Stomach (tissue), 4 donors: ENCODE results near the gene BTBD9.

Experiments
- POLR2A ChIP-seq, 4 donors: fragments of 450-650 bp; IDR thresholded peaks; one replicate each; pipeline ENCODE4 v1.6.1; 2016; ENCODE audit warnings: antibody characterized with exemption in 4 of 4, control low read depth in 2 of 4, mild to moderate bottlenecking in 1 of 4, moderate library complexity in 1 of 4
- POLR2AphosphoS5 ChIP-seq, 3 donors: sonication (generic); formaldehyde crosslinking; IDR thresholded peaks; one replicate each; pipeline ENCODE4 v1.6.1; 2016; ENCODE audit warnings: antibody characterized with exemption in 3 of 3
- TF ChIP-seq, protein P1 (sequence below), 7 experiments: fragments of 450-650 bp in 4 of 7; fragments of 200-600 bp in 3 of 7; sonication (generic) in 3 of 7; IDR thresholded peaks; one replicate each; pipeline ENCODE4 v1.5.1; 2016 to 2019; ENCODE audit warnings: antibody characterized with exemption in 7 of 7, control low read depth in 2 of 7, mild to moderate bottlenecking in 1 of 7

- TF ChIP-seq, protein P1, sequence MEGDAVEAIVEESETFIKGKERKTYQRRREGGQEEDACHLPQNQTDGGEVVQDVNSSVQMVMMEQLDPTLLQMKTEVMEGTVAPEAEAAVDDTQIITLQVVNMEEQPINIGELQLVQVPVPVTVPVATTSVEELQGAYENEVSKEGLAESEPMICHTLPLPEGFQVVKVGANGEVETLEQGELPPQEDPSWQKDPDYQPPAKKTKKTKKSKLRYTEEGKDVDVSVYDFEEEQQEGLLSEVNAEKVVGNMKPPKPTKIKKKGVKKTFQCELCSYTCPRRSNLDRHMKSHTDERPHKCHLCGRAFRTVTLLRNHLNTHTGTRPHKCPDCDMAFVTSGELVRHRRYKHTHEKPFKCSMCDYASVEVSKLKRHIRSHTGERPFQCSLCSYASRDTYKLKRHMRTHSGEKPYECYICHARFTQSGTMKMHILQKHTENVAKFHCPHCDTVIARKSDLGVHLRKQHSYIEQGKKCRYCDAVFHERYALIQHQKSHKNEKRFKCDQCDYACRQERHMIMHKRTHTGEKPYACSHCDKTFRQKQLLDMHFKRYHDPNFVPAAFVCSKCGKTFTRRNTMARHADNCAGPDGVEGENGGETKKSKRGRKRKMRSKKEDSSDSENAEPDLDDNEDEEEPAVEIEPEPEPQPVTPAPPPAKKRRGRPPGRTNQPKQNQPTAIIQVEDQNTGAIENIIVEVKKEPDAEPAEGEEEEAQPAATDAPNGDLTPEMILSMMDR (IDR thresholded peaks at IDR 0.05) = no peak
- TF ChIP-seq POLR2A (IDR thresholded peaks at IDR 0.05) = no peak
- TF ChIP-seq POLR2AphosphoS5 (IDR thresholded peaks at IDR 0.05) = no peak
Measured at GRCh38 chr6:38175786-38176185, 463.9 kb downstream of the BTBD9 start.
